ENCODE measurements around the gene TNKS1BP1. TPM values are rescaled to one million over a fixed set of nuclear protein-coding genes. Genes with fewer than 3 reads are reported as not detected.

TNKS1BP1 gene
- total RNA-seq, 1 donor from 2014 or later: 122 TPM

GRCh38 chr11:57360991-57361390 is 36.2 kb upstream of the TNKS1BP1 start:
- Mint-ChIP-seq H3K4me3 (ENCODE audit: unreplicated experiment) (no peak overlapping the region), H3K27me3 (ENCODE audit: unreplicated experiment) (peaks cover 5% of the 10 kb centered on the region), H3K27ac (ENCODE audit: unreplicated experiment) (no peak overlapping the region), H3K36me3 (ENCODE audit: low read depth, unreplicated experiment) (no peaks in the 10 kb centered on the region), H3K9me3 (ENCODE audit: unreplicated experiment) (no peaks in the 10 kb centered on the region), H3K4me1 (ENCODE audit: unreplicated experiment) (no peaks in the 10 kb centered on the region)
- DNase-seq (ENCODE audit: low spot score): no peak
- TF ChIP-seq CTCF (IDR thresholded peaks at IDR 0.05; ENCODE audit: unreplicated experiment): no peak

DNA sequence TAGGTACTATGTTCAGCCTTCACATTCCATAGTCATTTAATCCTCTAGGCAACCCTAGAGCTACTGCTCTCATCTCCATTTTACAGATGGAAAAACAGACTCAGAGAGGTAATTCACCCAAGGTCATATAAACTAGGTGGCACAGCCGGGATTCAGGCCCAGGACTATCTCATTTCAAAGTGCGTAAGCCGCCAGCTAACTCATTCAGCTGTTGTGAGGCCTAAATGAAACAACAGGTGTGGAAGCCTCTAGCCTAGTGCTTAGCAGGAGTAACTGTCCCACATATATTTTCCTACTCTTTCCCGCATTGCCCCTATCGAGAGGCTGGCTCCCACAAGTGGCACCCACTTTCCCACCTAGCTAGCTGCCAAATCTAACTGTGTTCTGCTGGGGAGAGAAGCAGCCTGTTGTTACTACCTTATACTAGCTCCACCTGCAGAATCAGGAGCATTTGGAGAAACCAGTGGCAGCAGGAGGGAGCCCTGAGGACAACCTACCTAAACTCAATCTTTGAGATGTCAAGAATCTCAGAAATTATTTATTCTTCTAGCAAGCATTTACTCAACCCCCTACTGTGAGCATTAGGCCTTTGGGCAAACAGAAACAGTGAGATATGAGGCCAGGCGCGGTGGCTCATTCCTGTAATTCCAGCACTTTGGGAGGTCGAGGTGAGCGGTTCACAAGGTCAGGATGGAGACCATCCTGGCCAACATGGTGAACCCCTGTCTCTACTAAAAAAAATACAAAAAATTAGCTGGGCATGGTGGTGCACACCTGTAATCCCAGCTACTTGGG is 35.3 kb upstream of the TNKS1BP1 start:
- Mint-ChIP-seq H3K27me3 (ENCODE audit: unreplicated experiment) (peaks cover 5% of the 10 kb centered on the region), H3K4me1 (ENCODE audit: unreplicated experiment) (no peaks in the 10 kb centered on the region), H3K36me3 (ENCODE audit: low read depth, unreplicated experiment) (no peaks in the 10 kb centered on the region), H3K4me3 (ENCODE audit: unreplicated experiment) (no peak overlapping the region), H3K27ac (ENCODE audit: unreplicated experiment) (no peak overlapping the region), H3K9me3 (ENCODE audit: unreplicated experiment) (no peaks in the 10 kb centered on the region)
- TF ChIP-seq CTCF (IDR thresholded peaks at IDR 0.05; ENCODE audit: unreplicated experiment): no peak
- no peak for DNase-seq (ENCODE audit: low spot score)

GRCh38 chr11:57359396-57359795 is 34.6 kb upstream of the TNKS1BP1 start:
- Mint-ChIP-seq H3K4me1 (ENCODE audit: unreplicated experiment) (no peaks in the 10 kb centered on the region), H3K27me3 (ENCODE audit: unreplicated experiment) (peaks cover 6% of the 10 kb centered on the region), H3K36me3 (ENCODE audit: low read depth, unreplicated experiment) (no peaks in the 10 kb centered on the region), H3K9me3 (ENCODE audit: unreplicated experiment) (no peaks in the 10 kb centered on the region), H3K27ac (ENCODE audit: unreplicated experiment) (no peak overlapping the region), H3K4me3 (ENCODE audit: unreplicated experiment) (no peak overlapping the region)
- DNase-seq (ENCODE audit: low spot score): no peak
- no peak for TF ChIP-seq CTCF (IDR thresholded peaks at IDR 0.05; ENCODE audit: unreplicated experiment)

DNA sequence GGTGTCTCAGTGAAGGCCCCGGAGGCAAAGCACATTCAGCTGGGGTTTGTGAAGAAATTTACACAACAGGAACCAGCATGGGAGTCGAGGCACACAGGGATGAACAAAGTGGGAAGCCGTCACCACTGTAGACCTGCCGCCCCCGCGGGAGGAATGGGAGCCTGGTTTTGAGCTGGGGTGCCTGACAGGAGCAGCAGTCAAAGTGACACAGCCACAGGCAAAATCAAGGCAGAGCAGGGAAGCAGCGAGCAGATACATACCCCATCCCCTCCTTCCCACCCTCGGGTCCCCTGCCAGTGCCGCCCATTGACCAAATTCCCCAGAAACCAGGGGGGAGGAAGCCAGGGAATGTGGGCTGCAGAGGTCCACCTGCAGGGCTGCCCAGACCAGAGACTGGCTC is 34.2 kb upstream of the TNKS1BP1 start:
- DNase-seq (ENCODE audit: low spot score): no peak
- H3K27ac Mint-ChIP-seq (ENCODE audit: unreplicated experiment): no peak overlapping the region
- H3K4me3 Mint-ChIP-seq (ENCODE audit: unreplicated experiment): no peak overlapping the region
- TF ChIP-seq CTCF (IDR thresholded peaks at IDR 0.05; ENCODE audit: unreplicated experiment): no peak
- no peaks in the 10 kb centered on the region for H3K36me3 Mint-ChIP-seq (ENCODE audit: low read depth, unreplicated experiment)
- no peaks in the 10 kb centered on the region for H3K4me1 Mint-ChIP-seq (ENCODE audit: unreplicated experiment)
- peaks cover 5% of the 10 kb centered on the region for H3K27me3 Mint-ChIP-seq (ENCODE audit: unreplicated experiment)
- H3K9me3 Mint-ChIP-seq (ENCODE audit: unreplicated experiment): no peaks in the 10 kb centered on the region

GRCh38 chr11:57358543-57358961 is 33.8 kb upstream of the TNKS1BP1 start:
- Mint-ChIP-seq H3K4me3 (ENCODE audit: unreplicated experiment) (no peak overlapping the region), H3K27ac (ENCODE audit: unreplicated experiment) (no peak overlapping the region), H3K27me3 (ENCODE audit: unreplicated experiment) (peaks cover 6% of the 10 kb centered on the region), H3K36me3 (ENCODE audit: low read depth, unreplicated experiment) (no peaks in the 10 kb centered on the region), H3K4me1 (ENCODE audit: unreplicated experiment) (no peaks in the 10 kb centered on the region), H3K9me3 (ENCODE audit: unreplicated experiment) (no peaks in the 10 kb centered on the region)
- no peak for DNase-seq (ENCODE audit: low spot score)
- TF ChIP-seq CTCF (IDR thresholded peaks at IDR 0.05; ENCODE audit: unreplicated experiment): no peak

Data from endothelial cell (in vitro differentiated cells).